Daoy (cell line): Measurements from ENCODE around the gene ENPP7. TPM values are rescaled to one million over a fixed set of nuclear protein-coding genes. Genes with fewer than 3 reads are reported as not detected.

ENCODE experiments used
- DNase-seq: peaks from one replicate; pipeline ENCODE4 v3.0.0-alpha.2; 2015; ENCODE audit warnings: low read depth
- total RNA-seq: library from RNA; depleted of rRNA; stranded (reverse); fragments of >200 nt; shearing (Covaris generic); gene quantifications from 2 replicates; pipeline ENCODE4 v1.2.3, GENCODE V29; 2014

The ENPP7 gene
- total RNA-seq, 1 experiment from 2014 or later, result not detected

GRCh38 chr17:79702550-79703236, 28.1 kb upstream of the ENPP7 start:
- DNase-seq, result no peak

GRCh38 chr17:79704691-79705090, 26.1 kb upstream of the ENPP7 start:
- DNase-seq, result no peak

GRCh38 chr17:79705674-79706073, 25.1 kb upstream of the ENPP7 start:
- DNase-seq, result no peak

GRCh38 chr17:79706931-79707850, 23.6 kb upstream of the ENPP7 start:
- DNase-seq, result no peak

GRCh38 chr17:79707931-79708891, 22.5 kb upstream of the ENPP7 start:
- peak; percentile 60 for DNase-seq

- DNase-seq, result no peak
Measured at GRCh38 chr17:79711715-79712305, 18.9 kb upstream of the ENPP7 start.

GRCh38 chr17:79713391-79713790, 17.4 kb upstream of the ENPP7 start:
- DNase-seq, result no peak

GRCh38 chr17:79714176-79715097, 16.3 kb upstream of the ENPP7 start:
- DNase-seq, result no peak

GRCh38 chr17:79715098-79715942, 15.4 kb upstream of the ENPP7 start:
- no peak for DNase-seq

- no peak for DNase-seq
Measured at GRCh38 chr17:79715943-79716797, 14.6 kb upstream of the ENPP7 start.

- DNase-seq, result no peak
Measured at GRCh38 chr17:79720705-79721292, 9.9 kb upstream of the ENPP7 start.

- no peak for DNase-seq
Measured at GRCh38 chr17:79721993-79722671, 8.6 kb upstream of the ENPP7 start.

- no peak for DNase-seq
Measured at GRCh38 chr17:79722787-79723186, 8.0 kb upstream of the ENPP7 start.

- peak; percentile 89 for DNase-seq
Measured at GRCh38 chr17:79728169-79728907, 2.4 kb upstream of the ENPP7 start.

GRCh38 chr17:79728908-79729471, 1.8 kb upstream of the ENPP7 start:
- no peak for DNase-seq

GRCh38 chr17:79729761-79730160, 982 bp upstream of the ENPP7 start:
- DNase-seq, result no peak

GRCh38 chr17:79730437-79730768, 340 bp upstream of the ENPP7 start:
- DNase-seq, result no peak
